ENCODE results near the gene PHETA2.

Gene PHETA2

GRCh38 chr22:42074132-42074811 is at the start of gene PHETA2:
TSS of gene PHETA2 (plus strand) at chr22:42074248. CDS start at chr22:42077294, 3,046 bp downstream.
- peak in 1 of 2 donors; percentile 21 for DNase-seq (ENCODE audit: low read depth in 2 of 2, low spot score in 1 of 2)

- DNase-seq (ENCODE audit: low read depth in 2 of 2, low spot score in 1 of 2): no peak
Observed at GRCh38 chr22:42025421-42025820, 48.6 kb upstream of the PHETA2 start.

- DNase-seq (ENCODE audit: low read depth in 2 of 2, low spot score in 1 of 2): no peak
Observed at GRCh38 chr22:42026705-42027104, 47.3 kb upstream of the PHETA2 start.

- DNase-seq (ENCODE audit: low read depth in 2 of 2, low spot score in 1 of 2): no peak
Observed at GRCh38 chr22:42033263-42034181, 40.5 kb upstream of the PHETA2 start.

GRCh38 chr22:42035256-42035655 is 38.8 kb upstream of the PHETA2 start:
- no peak for DNase-seq (ENCODE audit: low read depth in 2 of 2, low spot score in 1 of 2)

GRCh38 chr22:42039271-42039670 is 34.8 kb upstream of the PHETA2 start:
- no peak for DNase-seq (ENCODE audit: low read depth in 2 of 2, low spot score in 1 of 2)

- no peak for DNase-seq (ENCODE audit: low read depth in 2 of 2, low spot score in 1 of 2)
Observed at GRCh38 chr22:42041784-42042183, 32.3 kb upstream of the PHETA2 start.

GRCh38 chr22:42050641-42051180 is 23.3 kb upstream of the PHETA2 start:
- no peak for DNase-seq (ENCODE audit: low read depth in 2 of 2, low spot score in 1 of 2)

GRCh38 chr22:42052765-42053164 is 21.3 kb upstream of the PHETA2 start:
- DNase-seq (ENCODE audit: low read depth in 2 of 2, low spot score in 1 of 2): no peak

- no peak for DNase-seq (ENCODE audit: low read depth in 2 of 2, low spot score in 1 of 2)
Observed at GRCh38 chr22:42056757-42057511, 17.1 kb upstream of the PHETA2 start.

- no peak for DNase-seq (ENCODE audit: low read depth in 2 of 2, low spot score in 1 of 2)
Observed at GRCh38 chr22:42060489-42060888, 13.6 kb upstream of the PHETA2 start.

- no peak for DNase-seq (ENCODE audit: low read depth in 2 of 2, low spot score in 1 of 2)
Observed at GRCh38 chr22:42061041-42061440, 13.0 kb upstream of the PHETA2 start.

GRCh38 chr22:42062506-42063170 is 11.4 kb upstream of the PHETA2 start:
- DNase-seq (ENCODE audit: low read depth in 2 of 2, low spot score in 1 of 2): no peak

GRCh38 chr22:42064629-42065028 is 9.4 kb upstream of the PHETA2 start:
- no peak for DNase-seq (ENCODE audit: low read depth in 2 of 2, low spot score in 1 of 2)

- no peak for DNase-seq (ENCODE audit: low read depth in 2 of 2, low spot score in 1 of 2)
Observed at GRCh38 chr22:42065438-42066125, 8.5 kb upstream of the PHETA2 start.

- DNase-seq (ENCODE audit: low read depth in 2 of 2, low spot score in 1 of 2): no peak
Observed at GRCh38 chr22:42066126-42066761, 7.8 kb upstream of the PHETA2 start.

- DNase-seq (ENCODE audit: low read depth in 2 of 2, low spot score in 1 of 2): no peak
Observed at GRCh38 chr22:42066937-42067336, 7.1 kb upstream of the PHETA2 start.

- DNase-seq (ENCODE audit: low read depth in 2 of 2, low spot score in 1 of 2): no peak
Observed at GRCh38 chr22:42067671-42068251, 6.3 kb upstream of the PHETA2 start.

GRCh38 chr22:42068291-42068690 is 5.8 kb upstream of the PHETA2 start:
- DNase-seq (ENCODE audit: low read depth in 2 of 2, low spot score in 1 of 2): no peak
